ENCODE measurements around the gene NHEJ1. TPM values are rescaled to one million over a fixed set of nuclear protein-coding genes. Genes with fewer than 3 reads are reported as not detected.

NHEJ1 gene
- polyA plus RNA-seq, 3 donors, result 12.6 to 20.9 (median 20.3) TPM

- no peak for DNase-seq
- H3K27ac Mint-ChIP-seq, result no peak overlapping the region
- intact Hi-C loops (cut with micrococcal nuclease), result no loop called here
Measured at GRCh38 chr2:219042157-219042556, 118.5 kb downstream of the NHEJ1 start.

GRCh38 chr2:219041252-219041651, 119.4 kb downstream of the NHEJ1 start, which contains the start of gene CFAP65:
CFAP65 (minus strand) TSS chr2:219041516; CDS start chr2:219039048, 2,468 bp downstream.
- peak within 1 kb of the TSS in 1 of 2 donors; percentile 75 for H3K4me3 Mint-ChIP-seq
- no peak within 1 kb of the TSS for H3K27ac Mint-ChIP-seq
- H3K4me1 Mint-ChIP-seq, result peaks cover 6% of the 10 kb centered on the region
- TF ChIP-seq CTCF (IDR thresholded peaks at IDR 0.05), result no peak
- intact Hi-C loops (cut with micrococcal nuclease), result no loop called here
- DNase-seq, result no peak
- Histone ChIP-seq H3K27ac (ENCODE audit: low read depth in 1 of 2, low read length in 2 of 2) (no peak within 1 kb of the TSS), H3K4me2 (replicated peaks; ENCODE audit: extremely low read depth, low read length, poor library complexity, severe bottlenecking) (no peak within 1 kb of the TSS), H3K9me3 (replicated peaks in 1 of 2; ENCODE audit: control insufficient read depth in 1 of 2, insufficient read depth in 1 of 2, low read length in 2 of 2) (no peaks in the 10 kb centered on the region), H2AFZ (ENCODE audit: insufficient read depth, low read depth, low read length, poor library complexity, severe bottlenecking) (no peak within 1 kb of the TSS), H3K79me2 (ENCODE audit: insufficient read depth, low read length) (no peaks in the 10 kb centered on the region), H3K36me3 (replicated peaks in 1 of 2; ENCODE audit: control insufficient read depth in 1 of 2, insufficient read depth in 2 of 2, low read length in 2 of 2) (no peaks in the 10 kb centered on the region), H3K4me3 (replicated peaks in 1 of 3; ENCODE audit: low read depth in 2 of 3, low read length in 3 of 3) (no peak within 1 kb of the TSS), H3K4me1 (ENCODE audit: control insufficient read depth in 1 of 2, insufficient read depth in 2 of 2, low read length in 2 of 2) (no peaks in the 10 kb centered on the region), H4K20me1 (ENCODE audit: insufficient read depth, low read length) (no peaks in the 10 kb centered on the region), H3K9ac (ENCODE audit: insufficient read depth, low read length, poor library complexity, severe bottlenecking) (no peak within 1 kb of the TSS), H3K27me3 (ENCODE audit: control insufficient read depth in 2 of 2, insufficient read depth in 2 of 2, low read length in 2 of 2) (peaks cover 36 to 57% of the 10 kb centered on the region in 2 donors)
- WGBS (ENCODE audit: insufficient coverage), result 2% methylated on average over 21 of the region's 21 CpGs
- H3K36me3 Mint-ChIP-seq, result no peaks in the 10 kb centered on the region
- peaks cover 52 to 61% (median 59%) of the 10 kb centered on the region in 3 donors for H3K27me3 Mint-ChIP-seq (ENCODE audit: low read depth in 3 of 3)
- H3K9me3 Mint-ChIP-seq, result peaks cover 0 to 3% (median 0%) of the 10 kb centered on the region in 7 donors

More at GRCh38 chr2:219042157-219042556, 118.5 kb downstream of the NHEJ1 start:
- no peaks in the 10 kb centered on the region for H3K4me1 ChIP-seq (ENCODE audit: control insufficient read depth in 1 of 2, insufficient read depth in 2 of 2, low read length in 2 of 2)
- H3K9ac ChIP-seq (ENCODE audit: insufficient read depth, low read length, poor library complexity, severe bottlenecking), result no peak overlapping the region
- no peak overlapping the region for H2AFZ ChIP-seq (ENCODE audit: insufficient read depth, low read depth, low read length, poor library complexity, severe bottlenecking)
- no peak for TF ChIP-seq CTCF (IDR thresholded peaks at IDR 0.05)
- no peaks in the 10 kb centered on the region for H3K9me3 ChIP-seq (replicated peaks in 1 of 2; ENCODE audit: control insufficient read depth in 1 of 2, insufficient read depth in 1 of 2, low read length in 2 of 2)
- WGBS (ENCODE audit: insufficient coverage), result 83% methylated on average over 3 of the region's 4 CpGs
- peaks cover 6% of the 10 kb centered on the region for H3K4me1 Mint-ChIP-seq
- no peaks in the 10 kb centered on the region for H3K79me2 ChIP-seq (ENCODE audit: insufficient read depth, low read length)
- H3K27me3 Mint-ChIP-seq (ENCODE audit: low read depth in 3 of 3), result peaks cover 51 to 57% (median 56%) of the 10 kb centered on the region in 3 donors
- peaks cover 0 to 3% (median 0%) of the 10 kb centered on the region in 7 donors for H3K9me3 Mint-ChIP-seq
- no peak overlapping the region for H3K4me2 ChIP-seq (replicated peaks; ENCODE audit: extremely low read depth, low read length, poor library complexity, severe bottlenecking)
- H3K4me3 ChIP-seq (replicated peaks in 1 of 3; ENCODE audit: low read depth in 2 of 3, low read length in 3 of 3), result no peak overlapping the region
- no peaks in the 10 kb centered on the region for H3K36me3 ChIP-seq (replicated peaks in 1 of 2; ENCODE audit: control insufficient read depth in 1 of 2, insufficient read depth in 2 of 2, low read length in 2 of 2)
- peak overlapping the region in 1 of 2 donors; percentile 22 for H3K4me3 Mint-ChIP-seq
- no peaks in the 10 kb centered on the region for H3K36me3 Mint-ChIP-seq
- peaks cover 36 to 57% of the 10 kb centered on the region in 2 donors for H3K27me3 ChIP-seq (ENCODE audit: control insufficient read depth in 2 of 2, insufficient read depth in 2 of 2, low read length in 2 of 2)
- no peak overlapping the region for H3K27ac ChIP-seq (ENCODE audit: low read depth in 1 of 2, low read length in 2 of 2)
- H4K20me1 ChIP-seq (ENCODE audit: insufficient read depth, low read length), result no peaks in the 10 kb centered on the region
